RKO (cell line): ENCODE measurements around the gene SLC44A5.
A peak's percentile ranks its signal among the peaks of the same experiment; 100 is the strongest.
"Not testable (repeated sequence)": the region's sequence is repeated elsewhere in the genome, so short reads cannot be mapped to it uniquely, and the experiment has no call there.

Experiments used
- DNase-seq: peaks from one replicate; pipeline ENCODE4 v3.0.0-alpha.2; 2016; ENCODE audit warnings: low spot score

SLC44A5 gene

GRCh38 chr1:75273110-75273509 lies 337.8 kb downstream of the SLC44A5 start:
- DNase-seq, result no peak

- DNase-seq, result peak; percentile 61
These were observed 345.1 kb downstream of the SLC44A5 start for GRCh38 chr1:75265792-75266191.

- no peak for DNase-seq
These were observed 346.8 kb downstream of the SLC44A5 start for GRCh38 chr1:75264112-75264511.

GRCh38 chr1:75263616-75264015 lies 347.3 kb downstream of the SLC44A5 start:
- DNase-seq, result not testable (repeated sequence)

GRCh38 chr1:75261946-75262345 lies 349.0 kb downstream of the SLC44A5 start:
- not testable (repeated sequence) for DNase-seq

GRCh38 chr1:75258351-75258750 lies 352.6 kb downstream of the SLC44A5 start:
- DNase-seq, result no peak

- no peak for DNase-seq
These were observed 353.5 kb downstream of the SLC44A5 start for GRCh38 chr1:75257424-75257823.

GRCh38 chr1:75250114-75250513 lies 360.8 kb downstream of the SLC44A5 start:
- DNase-seq, result not testable (repeated sequence)

- DNase-seq, result no peak
These were observed 365.7 kb downstream of the SLC44A5 start for GRCh38 chr1:75245239-75245638.

- DNase-seq, result no peak
These were observed 367.8 kb downstream of the SLC44A5 start for GRCh38 chr1:75243124-75243523.

- no peak for DNase-seq
These were observed 373.6 kb downstream of the SLC44A5 start for GRCh38 chr1:75237316-75237715.

GRCh38 chr1:75234562-75234961 lies 376.4 kb downstream of the SLC44A5 start:
- DNase-seq, result no peak

- DNase-seq, result peak; percentile 63
These were observed 377.5 kb downstream of the SLC44A5 start for GRCh38 chr1:75233302-75233929.

- no peak for DNase-seq
These were observed 390.8 kb downstream of the SLC44A5 start for GRCh38 chr1:75220072-75220471.

- DNase-seq, result no peak
These were observed 396.9 kb downstream of the SLC44A5 start for GRCh38 chr1:75214017-75214416.

GRCh38 chr1:75211648-75212047 lies 399.3 kb downstream of the SLC44A5 start:
- DNase-seq, result no peak

- DNase-seq, result no peak
These were observed 402.1 kb downstream of the SLC44A5 start for GRCh38 chr1:75208862-75209261.

- DNase-seq, result peak; percentile 87
These were observed 407.3 kb downstream of the SLC44A5 start for GRCh38 chr1:75203415-75204277.

GRCh38 chr1:75202751-75203150 lies 408.2 kb downstream of the SLC44A5 start:
- DNase-seq, result no peak

GRCh38 chr1:75198761-75199160 lies 412.2 kb downstream of the SLC44A5 start:
- DNase-seq, result no peak

- no peak for DNase-seq
These were observed 412.8 kb downstream of the SLC44A5 start for GRCh38 chr1:75198163-75198562.

- no peak for DNase-seq
These were observed 422.0 kb downstream of the SLC44A5 start for GRCh38 chr1:75188892-75189291.

GRCh38 chr1:75181214-75181955 lies 429.5 kb downstream of the SLC44A5 start:
- DNase-seq, result not testable (repeated sequence)
